ENCODE data around the gene MCCC2. TPM values are rescaled to one million over a fixed set of nuclear protein-coding genes. Genes with fewer than 3 reads are reported as not detected.

MCCC2 gene
- polyA plus RNA-seq, 1 donor from 2014 or later: 8.8 TPM

DNA sequence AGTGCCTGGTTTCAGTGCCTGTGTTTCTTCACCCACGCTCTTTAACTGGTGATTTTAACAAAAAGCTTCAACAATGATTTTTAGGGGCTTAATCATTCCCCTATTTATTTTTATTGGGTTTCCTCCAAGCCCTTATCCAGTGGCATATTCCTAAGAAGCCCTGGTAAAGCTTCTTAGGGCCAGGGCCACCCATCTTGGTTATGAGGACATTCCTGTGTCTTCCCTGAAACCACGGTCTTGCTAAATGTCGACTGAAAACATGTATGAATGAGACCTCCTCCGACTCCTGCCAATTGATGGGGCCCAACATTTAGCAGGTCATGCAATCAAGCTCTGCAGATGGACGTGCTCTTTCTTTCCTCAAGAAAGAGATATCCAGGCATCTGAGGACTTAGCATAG lies 118.3 kb downstream of the MCCC2 start:
- Histone ChIP-seq H3K4me2 (ENCODE audit: low read length) (no peak overlapping the region), H3K4me3 (ENCODE audit: low read length) (no peak overlapping the region), H3K9me2 (ENCODE audit: insufficient read depth, low read length) (no peaks in the 10 kb centered on the region), H3K27ac (ENCODE audit: low read length) (no peak overlapping the region), H2AFZ (ENCODE audit: low read depth, low read length) (no peak overlapping the region), H3F3A (ENCODE audit: insufficient read depth, low read length, poor library complexity, severe bottlenecking) (no peaks in the 10 kb centered on the region), H3K27me3 (ENCODE audit: insufficient read depth, low read depth, low read length) (no peaks in the 10 kb centered on the region), H3K79me2 (replicated peaks; ENCODE audit: insufficient read depth, low read length) (no peaks in the 10 kb centered on the region), H3K36me3 (ENCODE audit: insufficient read depth, low read length) (no peaks in the 10 kb centered on the region), H3K9me3 (ENCODE audit: low read length) (no peaks in the 10 kb centered on the region), H3K9ac (ENCODE audit: low read length) (no peak overlapping the region), H4K20me1 (ENCODE audit: insufficient read depth) (no peaks in the 10 kb centered on the region)
- TF ChIP-seq MXI1 (conservative IDR thresholded peaks at IDR 0.05; ENCODE audit: poor library complexity, severe bottlenecking) (no peak), RAD21 (conservative IDR thresholded peaks at IDR 0.05) (no peak), SMC3 (conservative IDR thresholded peaks at IDR 0.05; ENCODE audit: poor library complexity) (no peak), POLR2AphosphoS5 (IDR thresholded peaks at IDR 0.05) (no peak), EZH2 (IDR thresholded peaks at IDR 0.05; ENCODE audit: borderline replicate concordance, insufficient read depth, low read length, poor library complexity, severe bottlenecking) (no peak), EP300 (conservative IDR thresholded peaks at IDR 0.05; ENCODE audit: poor library complexity, severe bottlenecking) (no peak), TAF1 (IDR thresholded peaks at IDR 0.05; ENCODE audit: low read depth) (no peak)
- TF ChIP-seq, protein P1, sequence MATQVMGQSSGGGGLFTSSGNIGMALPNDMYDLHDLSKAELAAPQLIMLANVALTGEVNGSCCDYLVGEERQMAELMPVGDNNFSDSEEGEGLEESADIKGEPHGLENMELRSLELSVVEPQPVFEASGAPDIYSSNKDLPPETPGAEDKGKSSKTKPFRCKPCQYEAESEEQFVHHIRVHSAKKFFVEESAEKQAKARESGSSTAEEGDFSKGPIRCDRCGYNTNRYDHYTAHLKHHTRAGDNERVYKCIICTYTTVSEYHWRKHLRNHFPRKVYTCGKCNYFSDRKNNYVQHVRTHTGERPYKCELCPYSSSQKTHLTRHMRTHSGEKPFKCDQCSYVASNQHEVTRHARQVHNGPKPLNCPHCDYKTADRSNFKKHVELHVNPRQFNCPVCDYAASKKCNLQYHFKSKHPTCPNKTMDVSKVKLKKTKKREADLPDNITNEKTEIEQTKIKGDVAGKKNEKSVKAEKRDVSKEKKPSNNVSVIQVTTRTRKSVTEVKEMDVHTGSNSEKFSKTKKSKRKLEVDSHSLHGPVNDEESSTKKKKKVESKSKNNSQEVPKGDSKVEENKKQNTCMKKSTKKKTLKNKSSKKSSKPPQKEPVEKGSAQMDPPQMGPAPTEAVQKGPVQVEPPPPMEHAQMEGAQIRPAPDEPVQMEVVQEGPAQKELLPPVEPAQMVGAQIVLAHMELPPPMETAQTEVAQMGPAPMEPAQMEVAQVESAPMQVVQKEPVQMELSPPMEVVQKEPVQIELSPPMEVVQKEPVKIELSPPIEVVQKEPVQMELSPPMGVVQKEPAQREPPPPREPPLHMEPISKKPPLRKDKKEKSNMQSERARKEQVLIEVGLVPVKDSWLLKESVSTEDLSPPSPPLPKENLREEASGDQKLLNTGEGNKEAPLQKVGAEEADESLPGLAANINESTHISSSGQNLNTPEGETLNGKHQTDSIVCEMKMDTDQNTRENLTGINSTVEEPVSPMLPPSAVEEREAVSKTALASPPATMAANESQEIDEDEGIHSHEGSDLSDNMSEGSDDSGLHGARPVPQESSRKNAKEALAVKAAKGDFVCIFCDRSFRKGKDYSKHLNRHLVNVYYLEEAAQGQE (IDR thresholded peaks at IDR 0.05; ENCODE audit: borderline replicate concordance): no peak
- TF ChIP-seq, protein P2, sequence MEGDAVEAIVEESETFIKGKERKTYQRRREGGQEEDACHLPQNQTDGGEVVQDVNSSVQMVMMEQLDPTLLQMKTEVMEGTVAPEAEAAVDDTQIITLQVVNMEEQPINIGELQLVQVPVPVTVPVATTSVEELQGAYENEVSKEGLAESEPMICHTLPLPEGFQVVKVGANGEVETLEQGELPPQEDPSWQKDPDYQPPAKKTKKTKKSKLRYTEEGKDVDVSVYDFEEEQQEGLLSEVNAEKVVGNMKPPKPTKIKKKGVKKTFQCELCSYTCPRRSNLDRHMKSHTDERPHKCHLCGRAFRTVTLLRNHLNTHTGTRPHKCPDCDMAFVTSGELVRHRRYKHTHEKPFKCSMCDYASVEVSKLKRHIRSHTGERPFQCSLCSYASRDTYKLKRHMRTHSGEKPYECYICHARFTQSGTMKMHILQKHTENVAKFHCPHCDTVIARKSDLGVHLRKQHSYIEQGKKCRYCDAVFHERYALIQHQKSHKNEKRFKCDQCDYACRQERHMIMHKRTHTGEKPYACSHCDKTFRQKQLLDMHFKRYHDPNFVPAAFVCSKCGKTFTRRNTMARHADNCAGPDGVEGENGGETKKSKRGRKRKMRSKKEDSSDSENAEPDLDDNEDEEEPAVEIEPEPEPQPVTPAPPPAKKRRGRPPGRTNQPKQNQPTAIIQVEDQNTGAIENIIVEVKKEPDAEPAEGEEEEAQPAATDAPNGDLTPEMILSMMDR (IDR thresholded peaks at IDR 0.05; ENCODE audit: poor library complexity, severe bottlenecking): no peak

DNA sequence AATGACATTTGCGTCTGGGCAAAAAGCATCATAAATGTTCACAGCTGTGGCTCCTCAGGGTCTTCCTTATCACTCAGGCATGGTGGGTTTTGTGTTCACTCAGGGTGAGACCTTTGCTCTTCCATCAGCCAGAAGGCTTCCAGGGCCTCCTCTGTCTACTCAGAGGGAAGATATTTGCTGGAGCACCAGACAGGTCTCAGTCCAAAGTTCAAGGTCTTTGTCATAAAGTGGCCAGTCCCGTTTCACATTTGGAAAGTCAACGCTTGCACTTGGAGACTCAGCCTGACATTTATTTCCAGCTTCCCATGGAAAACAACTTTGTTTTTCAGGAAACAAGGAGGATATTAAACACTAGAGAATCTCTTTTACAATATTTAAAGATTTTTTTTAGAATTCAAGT lies 119.8 kb downstream of the MCCC2 start:
- H3K27ac ChIP-seq (ENCODE audit: low read length): no peak overlapping the region
- no peaks in the 10 kb centered on the region for H3K36me3 ChIP-seq (ENCODE audit: insufficient read depth, low read length)

More for the DNA sequence above, 119.8 kb downstream of the MCCC2 start:
- TF ChIP-seq EP300 (conservative IDR thresholded peaks at IDR 0.05; ENCODE audit: poor library complexity, severe bottlenecking): no peak
- TF ChIP-seq, protein P1 (IDR thresholded peaks at IDR 0.05; ENCODE audit: borderline replicate concordance): no peak
- no peak for TF ChIP-seq SMC3 (conservative IDR thresholded peaks at IDR 0.05; ENCODE audit: poor library complexity)
- no peak for TF ChIP-seq RAD21 (conservative IDR thresholded peaks at IDR 0.05)
- no peak for TF ChIP-seq EZH2 (IDR thresholded peaks at IDR 0.05; ENCODE audit: borderline replicate concordance, insufficient read depth, low read length, poor library complexity, severe bottlenecking)
- TF ChIP-seq TAF1 (IDR thresholded peaks at IDR 0.05; ENCODE audit: low read depth): no peak
- TF ChIP-seq POLR2AphosphoS5 (IDR thresholded peaks at IDR 0.05): no peak
- TF ChIP-seq MXI1 (conservative IDR thresholded peaks at IDR 0.05; ENCODE audit: poor library complexity, severe bottlenecking): no peak
- TF ChIP-seq, protein P2 (IDR thresholded peaks at IDR 0.05; ENCODE audit: poor library complexity, severe bottlenecking): no peak
- Histone ChIP-seq H3K27me3 (ENCODE audit: insufficient read depth, low read depth, low read length) (no peaks in the 10 kb centered on the region), H3K79me2 (replicated peaks; ENCODE audit: insufficient read depth, low read length) (no peaks in the 10 kb centered on the region), H3F3A (ENCODE audit: insufficient read depth, low read length, poor library complexity, severe bottlenecking) (no peaks in the 10 kb centered on the region), H3K4me3 (ENCODE audit: low read length) (no peak overlapping the region), H3K9me3 (ENCODE audit: low read length) (no peaks in the 10 kb centered on the region), H2AFZ (ENCODE audit: low read depth, low read length) (no peak overlapping the region), H4K20me1 (ENCODE audit: insufficient read depth) (no peaks in the 10 kb centered on the region), H3K9ac (ENCODE audit: low read length) (no peak overlapping the region), H3K4me2 (ENCODE audit: low read length) (no peak overlapping the region), H3K9me2 (ENCODE audit: insufficient read depth, low read length) (no peaks in the 10 kb centered on the region)
